CMK (cell line): ENCODE measurements around the gene RPS6KA3.
"Not testable (repeated sequence)": the region's sequence is repeated elsewhere in the genome, so short reads cannot be mapped to it uniquely, and the experiment has no call there.

Experiments
- DNase-seq: peaks from one replicate; pipeline ENCODE4 v3.0.0-alpha.2; 2010; ENCODE audit warnings: low read depth

The RPS6KA3 gene

DNA sequence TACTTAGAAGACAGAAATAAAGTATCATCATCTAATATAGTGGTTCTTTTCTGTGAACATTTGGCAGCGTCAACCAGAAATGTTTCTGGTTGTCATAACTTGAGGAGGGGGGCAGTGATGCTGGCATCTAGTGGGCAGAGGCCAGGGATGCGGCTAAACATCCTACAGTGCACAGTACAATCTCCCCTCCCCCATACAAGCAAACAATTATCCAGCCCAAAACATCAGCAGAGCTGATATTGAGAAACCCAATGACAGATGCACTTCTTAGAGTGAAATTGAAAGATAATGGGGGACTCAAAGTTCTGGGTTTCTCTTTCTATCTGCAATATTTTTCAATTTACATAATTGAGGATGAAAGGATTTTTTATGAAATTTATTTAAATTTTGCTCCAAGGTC, 123.1 kb downstream of the RPS6KA3 start:
- no peak for DNase-seq

DNA sequence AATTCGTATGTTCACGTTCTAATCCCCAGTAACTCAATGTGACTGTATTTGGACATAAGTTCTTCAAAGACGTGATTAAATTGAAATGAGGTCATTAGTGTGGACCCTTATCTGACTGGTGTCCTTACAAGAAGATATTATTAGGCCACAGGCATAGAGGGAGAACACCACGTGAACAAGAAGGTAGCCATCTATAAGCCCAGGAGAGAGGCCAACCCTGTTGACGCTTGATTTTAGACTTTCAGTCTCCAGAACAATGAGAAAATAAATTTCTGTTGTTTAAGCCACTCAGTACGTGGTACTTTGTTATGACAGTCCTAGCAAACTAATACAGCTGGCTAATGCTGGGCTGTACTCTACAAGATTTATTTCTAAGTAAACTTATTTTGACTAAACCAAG, 123.6 kb downstream of the RPS6KA3 start:
- DNase-seq = no peak

DNA sequence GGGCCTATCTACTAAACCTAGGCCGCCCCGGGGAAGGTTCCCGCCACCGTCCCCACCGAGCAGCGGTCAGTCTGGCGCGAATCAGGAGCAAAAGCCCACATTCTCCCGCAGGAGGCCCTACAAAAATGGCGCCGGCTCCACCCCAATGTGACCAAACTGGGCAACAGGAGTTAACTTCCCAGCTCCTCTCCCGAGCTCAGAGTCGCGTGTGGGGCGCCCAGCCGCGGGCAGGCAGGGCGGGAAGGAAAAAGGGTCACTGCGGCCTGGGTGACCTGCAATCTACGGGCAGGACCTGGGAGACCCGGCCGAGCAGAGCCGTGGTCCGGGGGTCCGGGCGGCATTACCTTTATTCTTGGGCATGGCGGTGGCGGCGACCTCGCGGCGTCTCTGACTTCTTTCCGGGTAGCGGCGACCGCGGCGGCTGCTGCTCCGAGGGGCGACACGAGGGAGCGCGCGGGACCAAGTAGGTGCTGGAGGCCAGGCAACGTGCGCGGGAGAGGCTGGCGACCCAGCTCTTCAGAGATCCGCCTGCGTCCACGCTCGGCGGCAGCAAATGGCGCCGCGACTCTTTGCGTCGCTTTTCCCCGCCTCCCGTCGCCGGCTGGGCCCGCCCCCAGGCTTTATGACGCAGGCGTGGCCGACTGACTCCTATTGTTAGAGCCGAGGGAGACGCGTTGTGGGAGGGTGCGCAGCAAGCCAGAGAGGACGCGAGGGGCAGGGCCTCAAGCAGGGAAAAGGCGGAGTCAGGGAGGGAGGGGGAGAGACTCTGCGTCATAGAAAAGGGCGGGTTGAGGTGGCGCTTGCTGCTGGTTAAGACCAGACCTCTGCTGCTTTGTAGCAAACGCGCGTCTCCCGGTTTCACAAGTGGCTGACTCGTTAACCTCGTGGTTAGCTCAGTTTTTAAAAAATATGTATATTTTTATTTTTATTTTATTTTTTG, 125.2 kb downstream of the RPS6KA3 start, which contains the start of gene EIF1AX:
Gene EIF1AX (minus strand): TSS at position 558 of the 940 bp plus-strand sequence. CDS start 198 bp downstream, at position 360.
- DNase-seq = peak; percentile 62

DNA sequence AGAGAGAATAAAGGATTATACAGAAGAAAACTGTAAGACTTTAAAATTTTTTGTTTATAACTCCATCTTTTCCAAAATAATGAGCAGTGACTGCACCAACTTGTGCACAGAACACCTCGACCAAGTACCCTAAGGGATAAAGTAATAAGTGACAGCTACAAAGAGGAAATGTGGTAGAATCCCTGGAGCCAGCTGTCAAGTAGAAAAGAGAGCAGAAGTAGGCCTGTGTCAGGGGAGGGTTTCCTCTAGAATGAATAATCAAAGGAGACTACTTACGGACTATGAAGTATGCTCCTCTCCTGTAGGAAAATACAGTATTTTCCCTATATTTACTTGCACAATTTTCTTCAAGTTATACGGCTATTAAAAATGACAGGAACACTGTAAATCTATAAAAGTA, 126.3 kb downstream of the RPS6KA3 start:
- no peak for DNase-seq

DNA sequence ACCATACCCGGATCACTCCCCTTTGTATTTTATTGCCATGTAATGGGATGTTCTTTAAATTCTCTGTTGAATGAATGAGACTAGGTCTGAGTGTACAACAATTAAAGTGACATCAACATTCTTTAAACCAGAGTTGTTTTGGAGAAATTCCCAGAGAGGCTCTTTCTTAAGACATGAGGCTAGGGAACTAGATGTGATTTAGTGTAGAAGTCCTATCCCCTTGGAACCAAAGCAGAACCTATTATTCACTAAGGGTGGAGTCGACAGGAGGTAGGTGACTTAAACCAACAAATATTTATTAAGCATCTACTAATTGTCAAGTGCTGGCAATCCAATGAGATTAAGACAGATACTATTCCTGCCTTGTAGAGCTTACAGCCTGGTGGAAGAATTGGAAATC, 126.7 kb downstream of the RPS6KA3 start:
- no peak for DNase-seq

DNA sequence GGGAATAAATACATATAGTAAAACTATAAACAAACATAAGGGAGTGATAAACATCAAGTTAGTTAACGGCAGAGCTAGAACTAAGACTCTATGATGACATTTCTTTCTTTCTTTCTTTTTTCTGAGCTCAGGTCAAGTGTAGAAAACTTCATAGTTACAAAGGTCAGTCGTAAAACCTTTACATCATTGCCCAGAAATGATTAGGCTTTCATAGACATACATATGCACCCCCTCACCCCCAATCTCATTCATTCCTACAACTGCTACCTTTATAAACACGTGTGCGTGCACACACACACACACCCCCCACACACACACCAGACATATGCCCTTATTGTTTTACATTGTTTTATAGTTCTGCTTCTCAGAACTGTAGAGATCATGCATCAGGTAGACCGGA, 130.8 kb downstream of the RPS6KA3 start:
- no peak for DNase-seq

DNA sequence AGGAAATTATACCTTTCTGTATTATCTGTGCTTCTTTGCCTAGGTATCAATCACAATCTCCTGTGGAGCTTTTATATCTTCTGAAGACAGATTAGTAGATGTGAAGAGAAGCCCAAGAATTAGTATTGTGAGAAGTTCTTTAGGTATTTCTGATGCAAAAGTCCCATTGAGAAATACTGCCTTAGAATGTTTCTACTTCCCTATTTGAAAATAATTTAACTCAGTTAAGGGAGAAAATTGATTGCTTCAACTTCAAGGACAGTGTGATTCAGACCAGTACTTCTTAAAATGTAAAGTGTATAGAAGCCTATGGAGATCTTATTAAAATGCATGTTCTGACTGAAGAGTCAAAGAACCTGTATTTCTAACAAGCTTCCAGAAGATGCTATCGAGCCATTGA, 134.0 kb downstream of the RPS6KA3 start:
- no peak for DNase-seq

DNA sequence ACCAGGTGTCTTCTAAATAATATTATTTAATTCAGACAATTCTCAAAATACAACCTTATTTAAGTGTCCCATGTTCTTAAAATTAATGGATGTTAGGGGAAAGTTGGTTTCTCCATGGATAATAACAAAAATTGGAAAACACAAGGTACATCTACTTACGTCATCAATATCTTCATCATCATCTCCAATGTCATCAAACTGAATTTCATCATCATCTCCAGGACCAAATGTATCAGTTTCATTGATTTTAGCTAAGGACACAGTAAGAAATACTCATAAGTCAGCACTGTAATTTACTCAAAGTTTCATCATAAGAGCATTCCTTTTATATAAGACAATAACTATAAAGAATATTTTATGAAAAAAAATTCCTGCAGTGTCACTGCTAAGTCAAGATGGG, 136.4 kb downstream of the RPS6KA3 start:
- DNase-seq = no peak

DNA sequence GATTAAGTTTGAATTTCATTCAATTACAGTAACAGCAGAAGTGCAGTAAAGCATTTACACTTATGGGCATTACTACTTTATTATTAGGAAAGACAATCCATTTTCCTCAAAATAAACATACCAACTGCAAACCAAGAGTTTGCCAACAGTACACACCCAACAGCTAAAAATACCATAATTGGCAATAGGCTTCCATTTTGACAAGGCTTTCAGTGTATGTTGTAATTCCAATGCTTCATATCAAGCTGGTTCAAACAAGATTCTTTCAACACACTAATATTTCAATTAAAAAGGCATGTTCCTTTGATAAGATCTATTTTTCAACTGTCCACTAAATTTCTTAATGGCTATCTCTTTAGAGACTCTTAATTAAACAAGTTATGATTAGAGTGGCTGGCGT, 137.2 kb downstream of the RPS6KA3 start:
- no peak for DNase-seq

DNA sequence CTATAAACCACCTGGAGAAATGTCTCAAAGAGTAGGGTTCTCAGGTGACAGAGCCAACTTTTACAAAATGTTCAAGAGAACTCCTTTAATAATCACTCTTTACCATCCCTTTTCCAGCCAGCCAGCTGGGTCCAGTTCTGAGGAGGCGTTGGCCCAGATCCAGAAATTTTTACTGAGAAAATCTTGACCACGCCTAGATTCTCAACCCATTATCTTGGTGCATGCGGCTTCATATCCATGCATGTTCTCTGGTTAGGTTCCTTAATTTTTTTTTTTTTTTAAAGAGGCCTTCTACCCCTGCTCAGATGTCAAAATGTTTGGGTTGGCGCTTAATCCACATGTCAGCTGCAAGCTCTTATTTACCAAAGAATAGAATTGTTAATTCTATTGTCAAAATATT, 138.0 kb downstream of the RPS6KA3 start:
- no peak for DNase-seq

DNA sequence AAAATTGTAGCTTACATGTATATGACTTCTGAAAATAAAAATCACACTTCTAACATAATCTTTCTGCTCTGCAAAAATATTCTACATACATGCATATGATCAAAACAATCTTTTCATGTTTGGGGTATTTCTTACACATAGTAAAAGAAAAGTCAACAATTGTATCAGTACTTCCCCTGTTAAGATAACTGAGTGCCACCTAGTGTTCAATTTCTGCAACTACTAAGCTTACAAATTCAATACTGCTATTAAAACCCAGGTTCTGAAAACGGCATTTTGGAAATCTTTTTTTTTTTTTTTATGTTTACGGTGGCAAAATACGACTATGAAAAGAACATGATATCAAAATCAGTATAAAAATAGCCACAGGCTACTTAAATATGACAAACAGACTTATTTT, 139.3 kb downstream of the RPS6KA3 start:
- DNase-seq = not testable (repeated sequence)

DNA sequence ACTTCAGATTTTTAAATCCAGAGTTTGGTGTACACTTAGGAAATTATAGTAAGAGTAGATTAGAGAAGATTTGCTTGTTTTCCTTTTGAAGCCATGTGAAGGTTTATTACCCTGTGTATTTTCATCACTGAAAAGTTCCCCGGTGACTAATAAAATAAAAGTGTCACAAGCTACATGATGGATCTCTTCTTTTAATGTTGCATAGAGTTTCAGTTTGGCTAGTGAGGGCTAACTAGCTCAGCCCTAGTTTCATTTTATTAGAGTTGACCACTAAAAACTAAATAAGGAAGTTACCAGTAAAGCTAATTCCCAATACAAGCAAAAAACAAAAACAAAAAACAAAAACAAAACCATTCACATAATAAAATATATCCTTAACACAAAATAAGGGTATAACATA, 139.9 kb downstream of the RPS6KA3 start:
- not testable (repeated sequence) for DNase-seq

DNA sequence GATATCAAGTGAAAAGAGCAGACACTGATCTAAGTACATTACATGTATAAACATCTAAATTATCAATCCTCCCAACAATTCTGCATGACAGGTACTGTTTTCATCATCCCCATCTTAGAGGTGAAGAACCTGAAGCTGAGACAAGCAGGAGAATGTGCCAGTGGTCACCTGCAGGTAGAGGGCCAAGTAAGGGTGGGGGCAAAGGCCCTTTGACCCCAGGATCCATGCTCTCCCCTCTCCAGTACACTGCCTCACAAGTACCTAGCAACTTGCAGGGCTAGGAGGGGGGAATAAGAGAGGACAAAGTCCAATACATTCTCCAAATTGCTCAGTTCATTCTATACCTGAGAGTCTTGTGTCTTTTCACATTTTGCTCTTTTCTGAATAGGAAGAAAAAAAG, 141.7 kb downstream of the RPS6KA3 start:
- no peak for DNase-seq

DNA sequence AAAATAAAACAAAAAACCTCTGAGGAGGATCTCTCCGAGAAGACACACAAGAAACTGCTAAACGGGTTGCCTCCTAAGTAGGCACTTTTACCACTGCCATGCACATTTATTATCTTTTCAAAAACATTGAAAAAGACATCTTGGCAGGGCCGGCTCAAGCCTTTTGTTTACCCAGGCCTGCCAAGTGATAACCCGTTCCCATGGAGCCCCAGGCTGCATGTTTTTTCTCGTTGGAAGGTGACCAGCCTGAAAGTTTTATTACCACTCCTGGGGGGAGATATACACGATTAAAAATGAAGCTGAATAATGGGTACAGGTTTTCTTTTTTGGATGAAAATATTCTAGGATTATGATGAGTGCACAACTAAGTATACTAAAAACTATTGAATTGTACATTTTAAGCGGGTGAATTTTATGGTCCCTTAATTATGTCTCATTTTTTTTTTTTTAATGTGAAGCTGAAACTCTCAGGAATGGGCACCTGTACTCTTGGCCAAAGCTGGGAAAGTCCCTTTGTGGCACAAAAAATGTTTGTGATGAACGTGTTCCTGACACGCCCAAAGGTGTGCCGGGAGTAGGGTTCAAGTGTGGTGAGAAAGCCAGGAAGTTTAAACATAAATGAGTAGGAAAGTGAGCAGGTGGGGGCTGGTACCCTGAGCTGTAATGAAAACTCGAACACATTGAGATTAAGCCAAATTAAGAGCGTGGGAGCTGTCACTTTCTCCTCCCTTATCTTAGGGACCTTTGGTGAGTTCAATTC, 148.5 kb downstream of the RPS6KA3 start:
- no peak for DNase-seq

DNA sequence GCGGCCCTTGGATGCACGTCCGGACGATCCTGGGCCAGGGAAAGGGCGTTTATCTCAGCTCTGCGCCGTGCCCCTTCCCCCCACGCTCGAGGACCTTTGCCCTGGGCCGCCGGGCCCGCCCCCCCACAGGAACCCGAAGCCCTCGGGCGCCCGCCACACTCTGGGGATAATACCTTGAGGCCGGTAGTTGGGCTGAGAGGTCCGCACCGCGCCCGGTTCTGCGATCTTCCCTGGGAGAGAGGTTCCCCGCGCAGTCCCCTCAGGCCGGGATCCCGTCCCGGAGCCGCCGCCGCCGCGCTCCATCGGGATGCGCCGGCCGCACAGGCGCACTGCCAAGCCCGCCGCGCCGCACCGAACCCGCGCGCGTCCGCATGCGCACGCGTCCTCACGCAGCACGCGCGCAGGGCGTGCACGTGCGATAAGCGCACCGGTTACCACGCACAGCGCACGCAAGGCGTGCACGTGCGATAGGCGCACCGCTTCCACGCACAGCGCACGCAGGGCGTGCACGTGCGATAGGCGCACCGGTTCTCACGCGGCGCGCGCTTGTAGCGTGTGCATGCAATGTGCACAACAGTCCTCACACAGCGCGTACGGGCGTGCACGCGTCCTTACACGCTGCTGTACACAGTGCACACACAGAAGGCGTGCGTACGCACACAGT, 150.0 kb downstream of the RPS6KA3 start, which contains the start of gene MAP7D2:
Gene MAP7D2 (minus strand): TSS at position 331 of the 664 bp plus-strand sequence. CDS start 28 bp downstream, at position 303.
- no peak for DNase-seq

DNA sequence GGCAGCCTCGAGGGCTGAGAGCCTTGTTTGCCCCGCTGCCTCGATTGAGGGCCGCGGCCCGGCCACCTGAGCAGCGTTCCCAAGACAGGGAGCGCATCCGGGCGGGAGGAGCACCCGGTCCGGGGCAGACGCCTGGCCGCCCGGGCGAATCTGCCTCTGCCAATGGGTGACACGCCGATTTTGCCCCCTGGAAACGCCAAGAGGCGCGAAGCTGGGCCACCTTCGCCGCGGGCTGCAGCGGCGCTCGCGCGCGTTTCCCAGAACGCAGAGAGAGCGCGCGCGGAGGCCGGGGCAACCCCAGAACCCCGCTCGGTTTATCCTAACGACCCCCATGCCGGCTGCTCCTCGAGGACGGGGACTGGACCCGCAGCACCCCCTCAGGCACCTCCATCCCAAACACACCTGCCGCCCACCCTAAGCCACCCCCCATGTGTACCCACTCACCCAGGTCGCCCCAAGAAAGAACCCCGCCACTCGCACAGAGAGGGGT, 150.6 kb downstream of the RPS6KA3 start:
- no peak for DNase-seq

DNA sequence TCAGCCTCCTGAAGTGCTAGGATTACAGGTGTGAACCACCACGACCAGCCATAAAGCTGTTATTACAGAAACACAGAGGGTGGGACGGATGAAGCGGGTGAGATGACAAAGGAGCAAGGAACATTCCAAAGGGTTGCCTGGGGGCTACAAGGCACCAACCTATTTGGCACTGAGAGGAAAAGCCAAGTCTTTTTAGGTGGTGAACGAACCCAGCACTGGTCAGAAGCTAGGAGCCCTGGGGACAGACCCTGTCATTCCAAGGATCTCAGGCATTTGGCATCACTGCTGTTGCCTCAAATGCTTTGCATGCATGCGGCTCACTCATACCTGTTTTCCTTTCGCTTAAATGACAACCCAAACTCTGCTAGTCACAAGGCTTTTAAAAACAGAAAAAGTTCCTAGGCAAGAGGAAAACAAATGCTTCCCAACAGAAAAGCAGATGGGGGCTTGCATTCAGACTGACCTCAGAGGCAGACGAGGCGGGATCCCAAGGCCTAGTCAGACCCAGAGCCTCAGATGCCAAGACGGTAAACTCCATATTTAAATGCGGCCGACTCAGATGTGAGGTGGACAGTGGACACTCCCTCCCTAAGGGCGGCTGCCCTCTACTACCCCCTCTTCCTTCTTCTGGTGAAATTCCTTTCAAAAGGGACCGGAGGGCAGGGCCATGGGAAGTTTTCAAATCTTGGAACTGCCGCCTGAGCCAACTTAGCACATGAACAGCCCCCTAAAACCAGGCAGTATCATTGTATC, 154.5 kb downstream of the RPS6KA3 start:
- no peak for DNase-seq

DNA sequence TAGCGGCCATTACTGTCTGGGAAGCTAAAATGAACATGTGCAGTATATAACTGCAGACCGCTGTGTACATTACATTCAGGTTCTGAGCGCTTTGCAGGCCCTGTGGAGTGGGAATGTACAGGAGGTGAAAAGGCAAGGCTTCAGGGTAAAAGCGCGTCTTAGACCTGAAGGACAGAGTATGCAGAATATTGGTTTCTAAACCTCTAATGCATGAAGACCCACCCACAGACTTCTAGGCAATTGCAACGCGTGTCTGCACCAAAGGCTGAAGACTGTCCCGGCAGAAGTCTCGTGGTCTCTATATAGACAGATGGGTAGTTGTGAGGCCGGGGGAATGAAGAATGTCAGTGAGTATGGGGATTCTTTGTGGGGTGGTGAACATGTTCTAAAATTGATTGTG, 155.4 kb downstream of the RPS6KA3 start:
- no peak for DNase-seq

DNA sequence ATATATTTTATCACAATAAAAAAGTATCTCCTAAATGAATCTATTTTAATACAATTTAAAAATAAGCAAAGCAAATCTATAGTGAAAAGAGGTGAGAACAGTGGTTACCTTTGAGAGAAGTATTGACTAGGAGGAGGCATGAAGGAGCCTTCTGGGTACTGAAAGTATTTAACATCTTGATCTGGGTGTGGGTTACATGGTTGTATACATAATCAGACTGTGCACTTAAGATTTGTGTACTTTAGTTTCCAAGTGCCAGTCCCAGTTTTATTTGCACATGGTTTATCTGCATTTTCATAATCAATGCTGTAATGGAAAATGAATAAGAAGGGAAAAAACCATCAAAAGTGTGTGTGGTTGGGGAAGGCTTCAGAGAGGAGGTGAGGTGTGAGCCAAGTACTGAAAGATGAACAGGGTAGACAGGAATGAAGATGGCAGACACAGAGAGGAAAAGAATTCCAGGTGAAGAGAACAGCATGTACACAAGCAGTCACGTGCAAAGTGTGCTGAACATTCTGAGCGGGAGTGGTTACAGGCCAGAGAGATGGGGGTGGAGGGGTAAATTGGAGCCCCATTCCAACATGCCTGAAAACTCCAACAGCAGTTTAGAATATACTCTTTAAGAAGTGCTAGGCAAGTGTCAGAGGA, 164.7 kb downstream of the RPS6KA3 start:
- no peak for DNase-seq
